DMS 273 (cell line): ENCODE data around the gene ADAM19.

Source experiments
- DNase-seq: peaks from one replicate; lab custom pipeline; 2025; ENCODE audit not compliant: unreplicated experiment; lab: John Stamatoyannopoulos, UW

The ADAM19 gene

GRCh38 chr5:157468293-157468965 is 107.1 kb downstream of the ADAM19 start:
- DNase-seq = no peak

DNA sequence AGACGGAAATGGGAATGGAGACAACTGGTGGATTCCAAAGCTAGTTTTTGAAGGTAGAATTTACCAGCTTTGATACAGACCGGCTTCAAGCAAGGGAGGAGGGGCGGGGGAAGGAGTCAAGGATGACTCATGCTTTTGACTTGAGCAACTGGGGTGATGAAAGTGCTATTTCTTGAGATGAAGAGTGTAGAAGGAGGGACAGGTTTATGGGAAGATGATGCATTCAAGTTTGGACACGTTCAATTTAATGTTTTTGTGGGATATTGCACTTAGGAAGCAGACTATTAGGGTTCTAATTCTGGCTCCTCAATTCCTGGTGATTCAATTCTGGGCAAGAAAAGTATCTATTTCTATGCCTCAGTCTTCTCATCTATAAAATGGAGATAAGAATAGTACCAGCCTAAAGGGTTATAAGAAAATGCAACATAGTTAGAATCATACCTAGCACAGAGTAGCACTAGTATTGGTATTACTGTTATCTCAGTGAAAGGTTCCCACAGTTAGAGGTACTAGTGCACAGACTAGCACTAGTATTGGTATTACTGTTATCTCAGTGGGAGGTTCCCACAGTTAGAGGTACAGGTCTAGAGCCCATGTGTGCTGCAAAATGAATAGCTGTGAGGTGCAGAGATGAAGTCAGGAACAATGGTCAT is 110.9 kb downstream of the ADAM19 start:
- DNase-seq = peak; percentile 14

DNA sequence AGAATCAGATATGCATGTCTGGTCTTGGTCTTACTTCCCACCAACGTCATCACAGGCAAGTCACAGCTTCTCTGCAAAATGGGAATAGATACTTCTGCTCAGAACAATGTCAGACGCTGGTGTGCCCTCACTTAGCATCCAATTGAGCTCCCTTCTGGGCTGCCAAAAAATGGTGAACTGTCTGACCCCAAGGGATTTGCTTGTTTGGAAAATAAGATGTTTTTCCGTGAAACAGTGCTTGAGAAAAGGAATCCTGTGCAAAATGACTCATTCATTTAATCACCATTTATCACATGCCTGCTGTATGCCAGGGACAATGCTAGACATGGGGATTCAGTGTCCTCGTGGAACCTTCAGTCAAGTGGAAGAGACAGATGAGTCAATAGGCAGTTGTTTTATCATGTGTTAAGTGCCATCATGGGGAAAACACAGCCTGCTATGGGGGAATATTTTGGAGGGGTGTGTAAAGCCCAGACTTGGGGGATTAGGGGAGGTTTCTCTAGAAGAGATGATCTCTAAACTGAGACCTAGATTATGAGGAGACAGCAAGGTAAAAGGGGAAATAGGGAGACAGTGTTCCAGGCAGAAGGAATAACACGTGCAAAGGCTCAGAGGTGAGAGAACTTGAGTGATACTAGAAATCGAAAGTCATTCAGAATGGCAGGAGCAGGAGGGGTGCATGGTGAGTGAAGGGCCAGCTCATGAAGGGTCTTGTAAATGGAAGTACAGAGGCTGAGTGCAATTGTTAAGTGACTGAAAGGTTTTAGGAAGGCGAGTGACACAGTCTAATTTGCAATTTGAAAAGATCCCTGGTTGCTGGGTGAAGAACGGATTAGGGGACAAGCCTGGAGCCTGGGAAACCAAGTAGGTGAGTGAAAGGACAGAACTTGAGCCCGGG is 111.7 kb downstream of the ADAM19 start:
- DNase-seq = no peak

GRCh38 chr5:157463081-157463480 is 112.5 kb downstream of the ADAM19 start:
- no peak for DNase-seq

GRCh38 chr5:157460921-157461792 is 114.4 kb downstream of the ADAM19 start:
- DNase-seq = no peak

GRCh38 chr5:157459715-157460599 is 115.6 kb downstream of the ADAM19 start, which contains the start of gene NIPAL4:
Gene NIPAL4 (plus strand): TSS chr5:157460213. CDS start chr5:157460321, 108 bp downstream.
- DNase-seq = peak; percentile 52

- no peak for DNase-seq
Observed at GRCh38 chr5:157458835-157459234, 116.7 kb downstream of the ADAM19 start.

- DNase-seq = no peak
Observed at GRCh38 chr5:157457391-157457790, 118.2 kb downstream of the ADAM19 start.

GRCh38 chr5:157456301-157456700 is 119.3 kb downstream of the ADAM19 start:
- peak; percentile 12 for DNase-seq

GRCh38 chr5:157455057-157455456 is 120.5 kb downstream of the ADAM19 start:
- no peak for DNase-seq

DNA sequence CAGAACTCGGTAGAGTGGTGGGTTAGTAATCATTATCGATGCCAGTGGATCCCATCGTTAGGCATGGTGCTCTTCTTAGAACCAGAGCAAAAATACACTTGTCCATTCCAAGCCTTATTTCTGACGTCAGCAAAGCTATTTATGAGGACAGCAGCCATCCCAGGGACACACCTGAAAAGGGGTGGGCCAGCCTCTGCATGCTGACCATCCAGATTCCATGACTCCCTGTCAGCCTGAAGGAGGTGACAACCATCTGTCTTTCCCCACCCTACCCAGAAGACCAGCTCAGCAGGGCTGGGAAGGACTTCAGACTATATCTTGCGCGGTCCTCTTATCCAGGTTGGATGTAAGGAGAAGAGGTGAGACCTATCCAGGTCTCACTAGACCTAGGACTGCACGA is 121.3 kb downstream of the ADAM19 start:
- DNase-seq = no peak

DNA sequence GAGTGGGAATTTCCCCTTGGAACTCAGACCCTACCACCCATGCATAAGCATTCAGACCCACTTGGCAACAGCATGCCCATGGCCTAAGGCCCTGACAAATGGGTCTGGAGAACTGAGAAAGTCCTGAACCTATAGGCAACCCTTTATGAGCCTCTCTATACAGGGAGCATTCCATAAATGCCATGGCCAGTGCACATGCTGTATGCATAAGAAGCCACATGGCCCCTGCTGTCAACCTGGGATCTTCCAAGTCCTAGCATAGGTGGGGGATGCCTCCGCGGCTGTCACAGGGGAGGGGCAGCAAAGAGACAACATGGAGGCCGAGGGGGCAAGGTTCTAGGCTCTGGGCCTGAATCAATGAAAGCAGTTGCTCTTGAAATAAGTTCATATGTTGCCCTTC is 123.8 kb downstream of the ADAM19 start:
- DNase-seq = no peak

DNA sequence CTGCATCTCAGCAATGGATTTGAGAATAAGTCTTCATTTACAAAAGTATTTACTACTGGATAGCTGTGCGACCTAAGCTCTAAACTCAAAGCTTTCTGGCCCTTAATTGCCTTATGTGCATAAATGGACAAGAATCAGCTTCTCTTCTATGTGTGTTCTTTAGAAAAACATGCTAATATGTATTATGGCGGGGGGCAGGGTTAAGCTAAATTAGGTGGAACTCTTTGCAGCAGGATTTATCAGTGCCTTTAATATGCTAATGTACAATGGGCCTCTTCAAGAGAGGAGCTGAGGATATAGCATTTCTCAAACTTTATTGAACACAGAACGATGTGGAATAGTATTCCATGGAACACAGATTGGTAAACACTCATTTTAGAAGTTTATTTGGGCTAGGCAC is 125.6 kb downstream of the ADAM19 start:
- no peak for DNase-seq

GRCh38 chr5:157449011-157449723 is 126.4 kb downstream of the ADAM19 start:
- DNase-seq = peak; percentile 76

DNA sequence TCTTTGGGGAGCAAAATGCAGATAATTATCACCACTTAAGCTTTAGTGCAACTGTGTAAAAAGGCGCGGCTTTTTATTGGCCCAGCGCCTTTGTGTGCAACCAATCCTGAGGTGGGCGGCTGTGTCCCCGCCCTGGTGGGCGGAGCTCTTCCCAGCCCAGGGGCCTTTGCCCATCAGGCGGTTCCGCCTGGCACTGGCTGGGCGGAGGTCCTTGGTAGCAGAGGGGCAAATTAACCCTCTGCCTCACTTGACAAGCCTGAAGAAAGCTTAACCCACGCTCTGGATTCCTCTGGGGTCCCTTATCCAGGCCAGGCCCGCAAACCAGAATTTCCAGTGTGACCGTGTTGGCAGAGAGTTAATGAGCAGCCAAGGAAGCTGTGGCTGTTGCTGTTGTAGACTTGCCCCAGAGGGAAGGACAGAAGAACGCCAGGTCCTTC is 128.4 kb downstream of the ADAM19 start:
- no peak for DNase-seq

DNA sequence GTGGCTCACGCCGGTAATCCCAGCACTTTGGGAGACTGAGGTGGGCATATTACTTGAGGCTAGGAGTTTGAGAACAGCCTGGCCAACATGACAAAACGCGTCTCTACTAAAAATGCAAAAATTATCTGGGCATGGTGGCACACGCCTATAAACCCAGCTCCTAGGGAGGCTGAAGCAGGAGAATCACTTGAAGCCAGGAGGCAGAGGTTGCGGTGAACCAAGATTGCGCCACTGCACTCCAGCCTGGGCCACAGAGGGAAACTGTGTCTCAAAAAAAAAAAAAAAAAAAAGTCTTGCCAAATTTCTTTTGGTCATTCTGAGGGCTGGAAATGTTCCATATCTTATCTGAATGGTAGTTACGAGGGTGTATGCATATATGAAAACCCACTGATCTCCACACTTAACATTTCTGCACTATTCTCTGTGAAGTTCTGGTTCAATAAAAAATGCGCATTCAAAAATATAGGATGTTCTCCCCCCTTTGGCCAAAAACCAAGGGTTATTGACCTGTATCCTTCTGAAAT is 129.1 kb downstream of the ADAM19 start:
- DNase-seq = no peak

- DNase-seq = no peak
Observed at GRCh38 chr5:157445745-157446411, 129.7 kb downstream of the ADAM19 start.

GRCh38 chr5:157444224-157444623 is 131.4 kb downstream of the ADAM19 start:
- DNase-seq = no peak
